HL-60 (cell line): Measurements from ENCODE around the gene HASPIN.

Source experiments
- DNase-seq, 2 experiments: peaks; one replicate each; pipeline ENCODE4 v3.0.0-alpha.2; 2010 to 2020; ENCODE audit warnings: low read depth in 1 of 2, low spot score in 1 of 2
- H3K27ac ChIP-seq: fragments of 250-450 bp; sonication (Bioruptor Pico); replicated peaks from 2 replicates; pipeline ENCODE4 v1.5.1; 2020; ENCODE audit warnings: mild to moderate bottlenecking, moderate library complexity
- H3K27me3 ChIP-seq: fragments of 250-450 bp; sonication (Bioruptor Pico); 2 replicates; pipeline ENCODE4 v1.5.1; 2021; ENCODE audit warnings: mild to moderate bottlenecking, moderate library complexity; ENCODE audit not compliant: insufficient read depth, poor library complexity, severe bottlenecking
- H3K4me3 ChIP-seq: replicated peaks from 2 replicates; pipeline ENCODE4 v1.5.1; 2011; ENCODE audit warnings: mild to moderate bottlenecking, control low read depth, low read length; ENCODE audit not compliant: insufficient read depth
- CTCF ChIP-seq: IDR thresholded peaks from one replicate; pipeline ENCODE4 v1.5.1; 2011; ENCODE audit warnings: low read length, control low read depth, inconsistent platforms; ENCODE audit not compliant: insufficient read depth
- GABPA ChIP-seq: IDR thresholded peaks from 2 replicates; pipeline ENCODE4 v1.6.1; 2012; ENCODE audit warnings: low read depth
- POLR2AphosphoS5 ChIP-seq: IDR thresholded peaks from 2 replicates; pipeline ENCODE4 v1.6.1; 2012; ENCODE audit warnings: low read depth
- REST ChIP-seq: IDR thresholded peaks from 2 replicates; pipeline ENCODE4 v1.6.1; 2012; ENCODE audit warnings: low read depth; ENCODE audit not compliant: insufficient replicate concordance
- SPI1 ChIP-seq: IDR thresholded peaks from 2 replicates; pipeline ENCODE4 v1.6.1; 2012; ENCODE audit warnings: low read depth, mild to moderate bottlenecking, borderline replicate concordance

The HASPIN gene

GRCh38 chr17:3738562-3739295 is 15.0 kb downstream of the HASPIN start:
- TF ChIP-seq GABPA: no peak
- no peak for TF ChIP-seq REST
- TF ChIP-seq SPI1: no peak
- TF ChIP-seq POLR2AphosphoS5: no peak
- TF ChIP-seq CTCF: no peak
- DNase-seq: no peak

GRCh38 chr17:3739422-3740124 is 15.9 kb downstream of the HASPIN start:
- H3K4me3 ChIP-seq: no peak overlapping the region
- TF ChIP-seq SPI1 (no peak), POLR2AphosphoS5 (no peak), GABPA (no peak), REST (no peak), CTCF (no peak)
- no peak overlapping the region for H3K27ac ChIP-seq
- no peak for DNase-seq
- H3K27me3 ChIP-seq: no peaks in the 10 kb centered on the region

More at GRCh38 chr17:3738562-3739295, 15.0 kb downstream of the HASPIN start:
- Histone ChIP-seq H3K4me3 (no peak overlapping the region), H3K27ac (no peak overlapping the region), H3K27me3 (no peaks in the 10 kb centered on the region)

- peak overlapping the region; percentile 35; the same call in 1 of the 2 replicates for H3K27ac ChIP-seq
- no peak overlapping the region for H3K4me3 ChIP-seq
- no peaks in the 10 kb centered on the region for H3K27me3 ChIP-seq
- DNase-seq: peak; percentile 46 to 75
- TF ChIP-seq GABPA: 0 out of 2 replicates have a peak, but pooled peaks have one; percentile 39
- no peak for TF ChIP-seq REST
- peak; percentile 27; the same call in 1 of the 2 replicates for TF ChIP-seq SPI1
Observed at GRCh38 chr17:3740611-3741073, 16.9 kb downstream of the HASPIN start.
